IMR-90 (cell line): ENCODE measurements around the gene CRTAP. TPM values are rescaled to one million over a fixed set of nuclear protein-coding genes. Genes with fewer than 3 reads are reported as not detected.

Experiments used
- ATAC-seq: fragments of 200-7000 bp; cut with Tn5 transposase; 2 replicates; pipeline ENCODE4 v1.9.1; 2020; ENCODE audit warnings: low read depth, mild to moderate bottlenecking, moderate library complexity
- BruUV-seq: library from RNA; stranded (reverse); fragments of 400-500 nt; replicated peaks from 2 replicates; lab custom pipeline; 2021; lab: Mats Ljungman, UMichigan
- CTCF ChIA-PET: fragments of 300-600 bp; formaldehyde crosslinking; extraction: SDS; loops from one replicate; lab custom pipeline; 2021; ENCODE audit warnings: antibody characterized with exemption; lab: Yijun Ruan, JAX
- POLR2A ChIA-PET: fragments of 300-600 bp; sonication (Branson Sonifier 250); formaldehyde crosslinking; loops from one replicate; lab custom pipeline; 2022; ENCODE audit warnings: antibody characterized with exemption; ENCODE audit not compliant: unreplicated experiment; lab: Charles Lee
- DNase-seq: peaks from one replicate; pipeline ENCODE4 v3.0.0; 2013
- H2AFZ ChIP-seq: replicated peaks from 2 replicates; pipeline ENCODE3; 2013; ENCODE audit warnings: low read length, mild to moderate bottlenecking; ENCODE audit not compliant: poor library complexity
- H2AK5ac ChIP-seq: 2 replicates; pipeline ENCODE4 v1.6.1; 2013; ENCODE audit warnings: low read depth, low read length, inconsistent platforms
- H2AK9ac ChIP-seq: replicated peaks from 2 replicates; pipeline ENCODE3; 2013; ENCODE audit warnings: mild to moderate bottlenecking, low read depth, low read length, moderate library complexity; ENCODE audit not compliant: poor library complexity
- H2BK120ac ChIP-seq: 2 replicates; pipeline ENCODE4 v1.6.1; 2013; ENCODE audit warnings: low read depth, low read length, inconsistent platforms
- H2BK15ac ChIP-seq: 3 replicates; pipeline ENCODE4 v1.6.1; 2013; ENCODE audit warnings: low read depth, low read length, inconsistent platforms
- H2BK20ac ChIP-seq: 2 replicates; pipeline ENCODE4 v1.6.1; 2013; ENCODE audit warnings: low read depth, mild to moderate bottlenecking, inconsistent platforms, low read length, moderate library complexity
- H2BK5ac ChIP-seq: 2 replicates; pipeline ENCODE4 v1.6.1; 2013; ENCODE audit warnings: mild to moderate bottlenecking, low read depth, low read length, inconsistent platforms; ENCODE audit not compliant: poor library complexity, severe bottlenecking
- H3K14ac ChIP-seq: replicated peaks from 2 replicates; pipeline ENCODE4 v1.6.1; 2013; ENCODE audit warnings: low read depth, low read length, inconsistent platforms
- H3K18ac ChIP-seq: 2 replicates; pipeline ENCODE4 v1.6.1; 2013; ENCODE audit warnings: low read depth, low read length, control low read depth
- H3K23ac ChIP-seq: 2 replicates; pipeline ENCODE4 v1.6.1; 2013; ENCODE audit warnings: low read depth, low read length, inconsistent platforms
- H3K27ac ChIP-seq: 2 replicates; pipeline ENCODE4 v1.5.1; 2013; ENCODE audit warnings: mild to moderate bottlenecking, control low read depth, low read length; ENCODE audit not compliant: insufficient read depth
- H3K27me3 ChIP-seq: 2 replicates; pipeline ENCODE4 v1.6.1; 2013; ENCODE audit warnings: low read length; ENCODE audit not compliant: control insufficient read depth, insufficient read depth
- H3K36me3 ChIP-seq: 2 replicates; pipeline ENCODE4 v1.6.1; 2013; ENCODE audit warnings: low read length, mixed read lengths; ENCODE audit not compliant: control insufficient read depth, insufficient read depth
- H3K4ac ChIP-seq: 2 replicates; pipeline ENCODE4 v1.6.1; 2013; ENCODE audit warnings: low read depth, low read length, inconsistent platforms
- H3K4me1 ChIP-seq: 2 replicates; pipeline ENCODE4 v1.6.1; 2013; ENCODE audit warnings: low read length, mixed read lengths; ENCODE audit not compliant: control insufficient read depth, insufficient read depth
- H3K4me2 ChIP-seq: 2 replicates; pipeline ENCODE4 v1.6.1; 2013; ENCODE audit warnings: low read depth, mild to moderate bottlenecking, control low read depth, low read length, moderate library complexity
- H3K4me3 ChIP-seq: 2 replicates; pipeline ENCODE4 v1.5.1; 2013; ENCODE audit warnings: low read depth, mild to moderate bottlenecking, control low read depth, low read length, moderate library complexity; ENCODE audit not compliant: insufficient read depth
- H3K56ac ChIP-seq: 2 replicates; pipeline ENCODE4 v1.6.1; 2013; ENCODE audit warnings: low read length, inconsistent platforms; ENCODE audit not compliant: insufficient read depth; ENCODE audit errors: extremely low read depth
- H3K79me1 ChIP-seq, 2 experiments: 2 replicates each; pipeline ENCODE4 v1.6.1; 2013; ENCODE audit warnings: low read length in 2 of 2, inconsistent platforms in 1 of 2, low read depth in 1 of 2
- H3K9ac ChIP-seq: 2 replicates; pipeline ENCODE4 v1.6.1; 2013; ENCODE audit warnings: low read depth, low read length, control low read depth
- H3K9me1 ChIP-seq: 2 replicates; pipeline ENCODE4 v1.6.1; 2013; ENCODE audit warnings: low read length, inconsistent platforms; ENCODE audit not compliant: insufficient read depth
- H3K9me3 ChIP-seq: 2 replicates; pipeline ENCODE4 v1.6.1; 2013; ENCODE audit warnings: low read length; ENCODE audit not compliant: control insufficient read depth, insufficient read depth
- H4K20me1 ChIP-seq: 2 replicates; pipeline ENCODE4 v1.6.1; 2013; ENCODE audit warnings: low read length, inconsistent platforms; ENCODE audit not compliant: insufficient read depth
- H4K5ac ChIP-seq: 2 replicates; pipeline ENCODE4 v1.6.1; 2013; ENCODE audit warnings: mild to moderate bottlenecking, low read depth, low read length, control low read depth
- H4K8ac ChIP-seq, 2 experiments: 2 replicates each; pipeline ENCODE4 v1.6.1; 2013; ENCODE audit warnings: low read depth in 2 of 2, low read length in 2 of 2, control low read depth in 1 of 2, inconsistent platforms in 1 of 2
- H4K91ac ChIP-seq: 2 replicates; pipeline ENCODE4 v1.6.1; 2013; ENCODE audit warnings: low read depth, low read length, inconsistent platforms; ENCODE audit not compliant: insufficient read depth
- BHLHE40 ChIP-seq: fragments of 150-350 bp; IDR thresholded peaks from 2 replicates; pipeline ENCODE4 v1.6.1; 2016; ENCODE audit warnings: mild to moderate bottlenecking, low read depth, low read length
- CEBPB ChIP-seq: IDR thresholded peaks from 2 replicates; pipeline ENCODE4 v1.6.1; 2012; ENCODE audit warnings: low read depth, low read length, improper control_type of control experiment
- CHD1 ChIP-seq: IDR thresholded peaks from 2 replicates; pipeline ENCODE4 v1.6.1; 2012; ENCODE audit warnings: low read depth, low read length, improper control_type of control experiment
- CTCF ChIP-seq: conservative IDR thresholded peaks from 2 replicates; pipeline ENCODE4 v1.5.1; 2012; ENCODE audit warnings: mild to moderate bottlenecking, low read depth, low read length, improper control_type of control experiment
- ELK1 ChIP-seq: fragments of 150-350 bp; IDR thresholded peaks from 2 replicates; pipeline ENCODE4 v1.6.1; 2016; ENCODE audit warnings: low read depth, mild to moderate bottlenecking, low read length, moderate library complexity, borderline replicate concordance
- FOS ChIP-seq: fragments of 150-350 bp; IDR thresholded peaks from 2 replicates; pipeline ENCODE4 v1.6.1; 2016; ENCODE audit warnings: low read depth, low read length
- MAFK ChIP-seq: IDR thresholded peaks from 2 replicates; pipeline ENCODE4 v1.6.1; 2012; ENCODE audit warnings: low read depth, low read length, improper control_type of control experiment
- MAZ ChIP-seq: IDR thresholded peaks from 2 replicates; pipeline ENCODE4 v1.6.1; 2012; ENCODE audit warnings: low read depth, mild to moderate bottlenecking, low read length, improper control_type of control experiment, moderate library complexity, borderline replicate concordance
- MXI1 ChIP-seq: IDR thresholded peaks from 2 replicates; pipeline ENCODE4 v1.6.1; 2012; ENCODE audit warnings: low read depth, mild to moderate bottlenecking, low read length, moderate library complexity, borderline replicate concordance
- NFE2L2 ChIP-seq: fragments of 150-350 bp; IDR thresholded peaks from 2 replicates; pipeline ENCODE4 v1.6.1; 2016; ENCODE audit warnings: low read depth, mild to moderate bottlenecking, low read length
- POLR2A ChIP-seq: IDR thresholded peaks from 2 replicates; pipeline ENCODE4 v1.6.1; 2012; ENCODE audit warnings: mild to moderate bottlenecking, low read depth, low read length
- RAD21 ChIP-seq: IDR thresholded peaks from 2 replicates; pipeline ENCODE4 v1.6.1; 2012; ENCODE audit warnings: low read length, improper control_type of control experiment
- RCOR1 ChIP-seq: IDR thresholded peaks from 2 replicates; pipeline ENCODE4 v1.6.1; 2012; ENCODE audit warnings: mild to moderate bottlenecking, low read length, improper control_type of control experiment; ENCODE audit not compliant: insufficient replicate concordance
- RFX5 ChIP-seq: IDR thresholded peaks from 2 replicates; pipeline ENCODE4 v1.8.0; 2012; ENCODE audit warnings: low read depth, mild to moderate bottlenecking, low read length, moderate library complexity
- SMC3 ChIP-seq: fragments of 150-350 bp; IDR thresholded peaks from 2 replicates; pipeline ENCODE4 v1.6.1; 2016; ENCODE audit warnings: low read depth, mild to moderate bottlenecking, antibody characterized with exemption, low read length, moderate library complexity
- WGBS, 2 experiments: methylation state at CpG; one replicate each; pipeline versions ENCODE4 v1.1.5 to v1.1.7; 2013; ENCODE audit warnings: missing lambda C conversion rate in 2 of 2; ENCODE audit not compliant: insufficient read length in 1 of 2; ENCODE audit errors: extremely low coverage in 2 of 2; 5-methylcytosine and 5-hydroxymethylcytosine counted together
- dilution Hi-C: fragments of 300-500 bp; cut with HindIII; formaldehyde crosslinking; loops from one replicate; pipeline ENCODE4 v1.14.3; 2018; ENCODE audit warnings: low sequenced_read_pairs; ENCODE audit not compliant: unreplicated experiment
- in situ Hi-C: fragments of 300-500 bp; cut with MboI; formaldehyde crosslinking; loops from 3 replicates; pipeline ENCODE4 v1.14.3; 2019; ENCODE audit warnings: low sequenced_read_pairs, inconsistent platforms, mixed read lengths
- intact Hi-C: fragments of 100-400 bp; cut with micrococcal nuclease; formaldehyde crosslinking; loops from 2 replicates; pipeline ENCODE4 v1.10.0; 2022
- polyA plus RNA-seq, 3 experiments: library from polyadenylated mRNA; depleted of rRNA; stranded (reverse); fragments of >200 nt; gene quantifications; 2 replicates each; pipeline ENCODE4 v1.2.3, GENCODE V29; 2012; ENCODE audit warnings: low replicate concordance in 1 of 3
- total RNA-seq: library from RNA; depleted of rRNA; stranded (reverse); fragments of >200 nt; gene quantifications from 2 replicates; pipeline ENCODE4 v1.2.3, GENCODE V29; 2012
- TF ChIP-seq, protein P1 (sequence below): fragments of 150-350 bp; IDR thresholded peaks from 2 replicates; pipeline ENCODE4 v1.6.1; 2017; ENCODE audit warnings: mild to moderate bottlenecking, antibody characterized with exemption, low read length, low read depth

CRTAP gene
- total and polyA plus RNA-seq, 2 of the 4 experiments (the other 2 are of a cell fraction) = 108 to 205 TPM

- no peaks in the 10 kb centered on the region for H3K9me3 ChIP-seq
- DNase-seq (no peak), ATAC-seq (no peak)
- dilution Hi-C loops (no loop called here), in situ Hi-C loops (no loop called here), intact Hi-C loops (no loop called here)
- no peaks in the 10 kb centered on the region for H3K9me1 ChIP-seq
- H3K56ac ChIP-seq = no peak overlapping the region
- POLR2A ChIA-PET = no interaction called here
- no peak overlapping the region for H3K9ac ChIP-seq
- H4K91ac ChIP-seq = no peak overlapping the region
- TF ChIP-seq CHD1 (no peak), NFE2L2 (no peak), FOS (no peak), BHLHE40 (no peak), CTCF (no peak), RAD21 (no peak), MAFK (no peak), MAZ (no peak), MXI1 (no peak), RFX5 (no peak), POLR2A (no peak), ELK1 (no peak), CEBPB (no peak), SMC3 (no peak), RCOR1 (no peak)
- TF ChIP-seq, protein P1, sequence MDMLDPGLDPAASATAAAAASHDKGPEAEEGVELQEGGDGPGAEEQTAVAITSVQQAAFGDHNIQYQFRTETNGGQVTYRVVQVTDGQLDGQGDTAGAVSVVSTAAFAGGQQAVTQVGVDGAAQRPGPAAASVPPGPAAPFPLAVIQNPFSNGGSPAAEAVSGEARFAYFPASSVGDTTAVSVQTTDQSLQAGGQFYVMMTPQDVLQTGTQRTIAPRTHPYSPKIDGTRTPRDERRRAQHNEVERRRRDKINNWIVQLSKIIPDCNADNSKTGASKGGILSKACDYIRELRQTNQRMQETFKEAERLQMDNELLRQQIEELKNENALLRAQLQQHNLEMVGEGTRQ = no peak
- 100% methylated on average over 1 of the region's 3 CpGs; no CpG with 5 or more reads in 1 of the 2 experiments for WGBS, 2 experiments
- no peaks in the 10 kb centered on the region for H3K36me3 ChIP-seq
- no peak overlapping the region for H3K18ac ChIP-seq
- H2BK5ac ChIP-seq = no peak overlapping the region
- H3K23ac ChIP-seq = no peak overlapping the region
- H2AK5ac ChIP-seq = no peak overlapping the region
- H3K4me3 ChIP-seq = no peak overlapping the region
- no peaks in the 10 kb centered on the region for H4K20me1 ChIP-seq
- H3K4me2 ChIP-seq = no peak overlapping the region
- H3K14ac ChIP-seq = no peak overlapping the region
- H3K4ac ChIP-seq = no peak overlapping the region
- H4K5ac ChIP-seq = no peak overlapping the region
- H2AK9ac ChIP-seq = no peak overlapping the region
- H2BK15ac ChIP-seq = no peak overlapping the region
- no TSS peak for BruUV-seq
- no peaks in the 10 kb centered on the region for H3K4me1 ChIP-seq
- CTCF ChIA-PET = no interaction called here
- H4K8ac ChIP-seq = no peak overlapping the region
- no peaks in the 10 kb centered on the region for H3K79me1 ChIP-seq
- H2BK20ac ChIP-seq = no peak overlapping the region
- H3K27me3 ChIP-seq = peaks cover 4% of the 10 kb centered on the region; the same call in 1 of the 2 replicates
- no peak overlapping the region for H3K27ac ChIP-seq
- no peak overlapping the region for H2BK120ac ChIP-seq
- no peak overlapping the region for H2AFZ ChIP-seq
Measured at GRCh38 chr3:33103034-33103433, 10.8 kb upstream of the CRTAP start.
